ENCODE data around the gene DOCK3.

Gene DOCK3

DNA sequence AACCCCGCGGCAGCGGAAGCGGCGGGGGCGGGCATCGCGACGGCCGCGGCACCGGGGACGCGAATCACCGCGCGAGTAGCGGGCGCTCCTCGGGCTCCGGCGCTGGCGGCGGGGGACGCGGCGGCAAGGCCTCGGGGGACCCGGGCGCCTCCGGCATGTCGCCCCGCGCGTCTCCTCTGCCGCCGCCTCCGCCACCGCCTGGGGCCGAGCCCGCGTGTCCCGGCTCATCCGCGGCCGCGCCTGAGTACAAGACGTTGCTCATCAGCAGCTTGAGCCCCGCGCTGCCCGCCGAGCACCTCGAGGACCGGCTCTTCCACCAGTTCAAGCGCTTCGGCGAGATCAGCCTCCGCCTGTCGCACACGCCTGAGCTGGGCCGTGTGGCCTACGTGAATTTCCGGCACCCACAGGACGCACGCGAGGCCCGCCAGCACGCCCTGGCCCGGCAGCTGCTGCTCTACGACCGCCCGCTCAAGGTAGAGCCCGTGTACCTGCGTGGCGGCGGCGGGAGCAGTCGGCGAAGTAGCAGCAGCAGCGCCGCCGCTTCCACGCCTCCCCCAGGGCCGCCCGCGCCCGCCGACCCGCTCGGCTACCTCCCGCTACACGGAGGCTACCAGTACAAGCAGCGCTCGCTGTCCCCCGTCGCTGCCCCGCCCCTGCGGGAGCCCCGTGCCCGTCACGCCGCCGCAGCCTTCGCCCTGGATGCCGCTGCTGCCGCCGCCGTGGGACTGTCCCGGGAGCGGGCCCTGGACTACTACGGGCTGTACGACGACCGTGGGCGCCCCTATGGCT lies 717.0 kb downstream of the DOCK3 start:
- no peak for DNase-seq

DNA sequence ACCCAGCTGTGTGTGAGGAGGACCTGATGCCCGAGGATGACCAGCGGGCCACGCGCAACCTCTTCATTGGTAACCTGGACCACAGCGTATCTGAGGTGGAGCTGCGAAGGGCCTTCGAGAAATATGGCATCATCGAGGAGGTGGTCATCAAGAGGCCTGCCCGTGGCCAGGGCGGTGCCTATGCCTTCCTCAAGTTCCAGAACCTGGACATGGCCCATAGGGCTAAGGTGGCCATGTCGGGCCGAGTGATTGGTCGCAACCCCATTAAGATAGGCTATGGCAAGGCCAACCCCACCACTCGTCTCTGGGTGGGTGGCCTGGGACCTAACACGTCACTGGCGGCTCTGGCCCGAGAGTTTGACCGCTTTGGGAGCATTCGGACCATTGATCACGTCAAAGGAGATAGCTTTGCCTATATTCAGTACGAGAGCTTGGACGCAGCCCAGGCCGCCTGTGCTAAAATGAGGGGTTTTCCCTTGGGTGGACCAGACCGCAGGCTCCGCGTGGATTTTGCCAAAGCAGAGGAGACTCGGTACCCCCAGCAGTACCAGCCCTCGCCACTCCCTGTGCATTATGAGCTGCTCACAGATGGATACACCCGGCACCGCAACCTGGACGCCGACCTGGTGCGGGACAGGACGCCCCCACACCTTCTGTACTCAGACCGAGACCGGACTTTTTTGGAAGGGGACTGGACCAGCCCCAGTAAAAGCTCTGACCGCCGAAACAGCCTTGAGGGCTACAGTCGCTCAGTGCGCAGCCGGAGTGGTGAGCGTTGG lies 717.8 kb downstream of the DOCK3 start:
- no peak for DNase-seq

DNA sequence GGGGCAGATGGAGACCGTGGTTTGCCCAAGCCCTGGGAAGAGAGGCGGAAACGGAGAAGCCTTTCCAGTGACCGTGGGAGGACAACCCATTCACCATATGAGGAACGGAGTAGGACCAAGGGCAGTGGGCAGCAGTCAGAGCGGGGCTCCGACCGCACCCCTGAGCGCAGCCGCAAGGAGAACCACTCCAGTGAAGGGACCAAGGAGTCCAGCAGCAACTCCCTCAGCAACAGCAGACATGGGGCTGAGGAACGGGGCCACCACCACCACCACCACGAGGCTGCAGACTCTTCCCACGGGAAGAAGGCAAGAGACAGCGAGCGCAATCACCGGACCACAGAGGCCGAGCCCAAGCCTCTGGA lies 718.4 kb downstream of the DOCK3 start:
- DNase-seq, result no peak

DNA sequence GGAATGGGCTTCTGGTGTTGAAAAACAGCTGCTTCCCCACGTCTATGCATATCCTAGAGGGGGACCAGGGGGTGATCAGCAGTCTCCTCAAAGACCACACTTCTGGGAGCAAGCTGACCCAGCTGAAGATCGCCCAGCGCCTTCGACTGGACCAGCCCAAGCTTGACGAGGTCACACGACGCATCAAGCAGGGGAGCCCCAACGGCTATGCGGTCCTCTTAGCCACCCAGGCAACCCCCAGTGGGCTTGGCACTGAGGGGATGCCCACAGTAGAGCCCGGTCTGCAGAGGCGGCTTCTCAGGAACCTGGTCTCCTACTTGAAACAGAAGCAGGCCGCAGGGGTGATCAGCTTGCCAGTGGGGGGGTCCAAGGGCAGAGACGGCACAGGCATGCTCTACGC lies 718.8 kb downstream of the DOCK3 start:
- DNase-seq, result no peak

DNA sequence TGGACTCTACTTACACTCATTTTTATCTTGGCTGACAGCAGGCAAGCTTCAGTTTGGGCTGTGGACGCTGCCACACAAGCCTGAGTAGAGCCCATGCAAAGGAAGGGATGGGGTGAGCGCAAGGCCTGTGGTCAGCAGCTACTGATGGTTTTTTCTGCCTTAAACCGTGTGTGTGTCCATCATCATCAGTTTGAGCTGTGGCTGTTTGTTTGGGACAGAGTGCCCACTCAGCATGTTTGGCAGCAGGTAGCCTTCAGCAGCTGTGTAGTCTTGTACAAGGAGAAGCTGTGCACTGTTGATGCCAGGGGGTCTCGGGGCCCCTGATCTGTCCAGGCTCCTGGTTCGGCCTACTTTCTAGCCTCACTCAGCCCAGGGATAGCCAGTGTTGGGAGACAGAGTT lies 719.8 kb downstream of the DOCK3 start:
- no peak for DNase-seq

DNA sequence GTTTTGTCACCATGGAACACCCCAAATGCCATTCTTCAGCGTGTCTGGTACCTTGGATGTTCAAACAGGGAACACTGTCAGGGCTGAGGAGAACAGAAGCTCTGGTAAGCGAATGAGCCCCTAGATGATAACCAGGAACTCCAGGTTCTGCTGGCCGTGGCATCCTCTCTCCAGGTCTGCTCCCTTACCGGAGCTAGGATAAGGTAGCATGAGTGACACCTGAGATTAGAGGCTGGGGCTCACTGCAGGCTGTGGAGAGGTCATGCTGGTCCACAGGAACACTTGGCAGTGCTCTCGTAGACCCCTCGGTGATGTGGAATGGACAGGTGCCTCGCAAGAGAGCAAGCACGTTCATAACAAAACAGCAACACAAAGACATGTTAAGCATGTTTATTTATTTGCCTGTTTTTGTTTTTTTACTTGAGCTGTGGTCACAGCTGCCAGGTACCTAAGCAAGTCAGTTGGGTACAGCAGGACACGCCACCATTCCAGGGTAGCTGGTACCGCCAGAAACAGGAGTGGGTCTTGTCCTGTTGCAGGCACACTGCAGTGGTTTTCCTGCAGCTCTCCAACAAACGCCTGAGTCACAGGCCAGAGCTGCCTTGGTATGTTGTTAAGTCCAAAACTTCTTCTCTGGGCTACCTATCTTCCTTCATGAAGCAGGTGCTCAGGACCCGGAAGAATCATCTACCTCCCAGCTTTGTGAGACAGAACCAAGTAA lies 720.9 kb downstream of the DOCK3 start:
- DNase-seq, result no peak

DNA sequence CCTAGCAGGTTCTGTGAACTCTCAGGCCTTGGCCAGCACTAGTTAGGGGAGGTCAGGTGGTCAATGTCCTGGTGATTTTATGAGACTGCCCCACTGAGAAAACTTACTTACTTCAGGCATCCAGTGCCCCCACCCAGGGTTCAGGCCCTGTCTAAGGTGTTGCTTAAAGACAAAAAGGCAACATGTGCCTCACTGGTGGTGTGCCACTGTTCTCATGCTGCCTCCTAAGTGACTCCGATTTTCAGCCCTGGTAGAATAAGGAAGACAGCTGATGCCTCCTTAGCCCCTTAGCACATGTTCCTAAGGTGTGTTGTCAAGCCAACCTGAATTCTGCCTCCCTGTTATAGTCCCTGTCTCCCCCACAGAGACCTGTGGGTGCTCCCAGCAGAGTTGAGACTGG lies 721.7 kb downstream of the DOCK3 start:
- no peak for DNase-seq

DNA sequence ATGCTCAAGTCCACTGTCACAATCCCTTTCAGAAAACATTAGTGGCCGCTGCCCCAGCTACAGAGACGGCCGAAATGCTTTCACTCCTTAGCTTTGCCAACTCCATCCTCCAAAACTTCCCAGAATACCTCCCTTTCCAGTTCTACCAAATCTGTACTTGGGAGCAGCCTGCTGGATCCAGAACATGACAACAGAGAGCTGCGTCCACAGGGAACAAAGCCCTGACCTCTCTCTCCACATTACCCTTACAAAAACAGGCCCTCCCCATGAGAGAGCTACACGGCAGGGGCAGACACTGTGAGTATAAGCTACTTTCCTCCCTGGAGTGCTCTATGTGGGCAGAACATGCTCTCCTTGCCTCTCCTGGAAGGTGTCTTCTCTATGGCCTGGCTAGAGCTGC lies 722.7 kb downstream of the DOCK3 start:
- DNase-seq, result no peak

DNA sequence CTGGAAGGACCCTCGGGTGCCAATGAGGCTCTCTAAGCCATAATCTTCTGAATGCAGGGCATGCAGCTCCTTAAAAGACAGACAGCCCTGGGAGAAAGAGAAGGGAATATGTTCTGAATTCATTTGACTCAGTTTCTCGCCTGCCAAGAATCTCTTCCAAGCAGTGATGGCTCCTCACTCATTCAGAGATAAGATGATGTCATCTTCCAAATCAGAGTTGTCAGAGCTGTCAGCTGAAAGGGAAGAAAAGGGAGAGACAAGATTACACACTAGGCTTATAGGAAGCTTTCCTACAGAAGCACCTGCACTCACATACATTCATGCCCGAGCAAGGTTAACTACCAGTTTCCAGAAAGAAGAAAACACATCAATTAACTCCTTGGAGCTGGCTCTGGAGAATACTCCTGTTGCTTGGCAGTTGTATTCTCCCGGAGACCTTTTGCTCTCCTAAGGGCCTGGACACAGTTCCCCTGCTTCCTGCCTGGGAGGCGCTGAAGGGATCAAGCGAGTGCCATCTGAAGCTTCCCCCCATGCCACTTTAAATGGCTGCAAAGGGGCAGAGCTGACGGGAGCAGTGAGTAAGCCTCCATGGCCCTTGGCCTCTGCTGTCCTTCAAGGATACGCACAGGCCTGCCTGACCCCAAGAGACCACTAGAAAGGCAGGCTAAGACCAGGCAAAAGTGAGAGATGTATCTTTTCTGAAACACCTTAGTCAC lies 724.0 kb downstream of the DOCK3 start:
- DNase-seq, result no peak

DNA sequence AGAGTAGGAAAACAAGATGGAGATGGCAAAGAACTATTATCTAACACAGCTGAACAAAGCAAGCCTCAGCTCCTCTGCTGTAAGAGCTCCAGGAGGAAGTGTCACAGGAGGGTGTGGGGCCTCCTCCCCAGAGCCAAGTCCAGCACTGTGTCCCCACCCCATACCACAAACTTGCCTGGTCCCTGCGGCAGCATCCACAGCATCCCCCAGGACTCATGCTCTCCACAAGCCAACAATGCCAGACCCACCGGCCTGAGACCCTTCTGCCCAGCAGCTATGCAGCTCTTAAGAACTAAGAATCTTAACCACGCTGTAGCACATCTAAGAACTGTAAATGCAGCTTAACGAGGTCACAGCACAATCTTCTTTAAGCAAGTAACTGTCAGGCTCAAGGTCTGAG lies 725.4 kb downstream of the DOCK3 start:
- DNase-seq, result no peak

DNA sequence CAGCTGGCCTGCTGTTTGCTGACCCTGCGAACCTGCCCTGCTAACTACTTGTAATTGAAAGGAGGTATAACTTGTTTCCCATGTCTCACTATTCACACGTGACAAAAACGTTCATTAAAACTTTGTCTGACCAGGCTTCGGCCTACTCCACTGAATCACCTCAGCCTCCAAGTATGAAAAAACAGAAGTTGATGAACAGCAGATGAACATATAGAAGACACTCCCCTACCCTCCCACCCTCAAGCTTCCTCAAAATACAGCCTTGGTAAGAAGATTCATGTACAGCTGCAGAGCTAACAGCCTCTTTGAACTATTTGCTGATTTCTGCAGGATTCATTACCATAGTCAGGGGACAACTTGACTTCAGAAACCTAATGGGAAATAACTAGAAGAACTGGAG lies 727.0 kb downstream of the DOCK3 start:
- no peak for DNase-seq

DNA sequence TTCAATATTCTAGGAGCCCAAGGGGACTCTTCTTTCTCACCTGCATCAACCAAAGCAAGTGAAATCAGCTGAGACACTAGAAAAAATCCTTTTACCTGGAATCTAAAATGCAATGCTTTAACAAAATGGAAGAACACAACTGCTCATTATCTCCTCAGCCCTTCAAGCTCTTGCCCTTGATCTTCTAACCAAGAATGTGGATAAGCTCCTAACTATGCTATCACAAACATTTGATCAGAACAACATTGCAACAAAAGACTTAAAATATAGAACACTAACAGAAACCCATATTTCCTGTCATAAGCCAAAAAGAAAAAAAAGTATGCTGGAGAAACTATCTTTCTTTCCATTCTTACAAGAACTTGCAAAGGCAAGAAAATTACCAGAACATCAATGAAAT lies 728.9 kb downstream of the DOCK3 start:
- no peak for DNase-seq

DNA sequence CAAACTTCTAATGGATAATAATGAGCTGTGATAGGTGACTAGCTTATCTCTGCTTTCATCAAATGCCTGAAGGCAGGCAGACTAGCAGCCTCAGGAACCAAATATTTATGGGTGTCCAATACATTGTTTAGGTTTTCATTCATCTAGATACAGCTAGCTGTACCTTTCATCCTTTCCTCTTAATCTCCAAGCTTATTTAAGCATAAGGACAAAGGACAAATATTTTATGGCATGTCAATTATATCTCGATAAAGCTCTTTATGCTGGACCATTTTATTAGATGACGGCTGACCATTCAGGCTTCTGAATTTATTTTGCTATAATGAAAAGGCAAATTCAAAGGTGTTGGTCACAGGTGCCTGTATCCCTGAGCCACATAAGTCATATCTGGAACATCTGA lies 733.3 kb downstream of the DOCK3 start:
- no peak for DNase-seq

DNA sequence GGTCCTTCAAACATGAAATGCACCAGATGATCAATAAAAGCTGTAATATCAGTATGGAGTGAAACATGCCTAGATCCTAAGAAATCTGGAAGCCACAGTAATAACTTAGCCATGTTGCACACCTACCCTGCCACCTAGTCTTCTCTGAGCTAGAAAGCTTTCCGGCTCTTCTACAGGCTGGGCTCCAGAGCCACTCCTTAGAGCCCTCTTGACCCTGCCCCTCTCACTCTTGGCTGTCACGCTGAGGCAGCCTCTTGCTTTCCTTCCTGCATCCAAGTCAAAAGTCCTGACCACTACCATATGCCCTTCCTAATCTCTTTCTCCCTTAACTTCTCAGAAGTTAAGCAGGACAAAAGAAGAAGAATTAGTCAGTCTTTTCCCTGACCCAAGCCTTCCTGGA lies 734.1 kb downstream of the DOCK3 start:
- DNase-seq, result no peak

DNA sequence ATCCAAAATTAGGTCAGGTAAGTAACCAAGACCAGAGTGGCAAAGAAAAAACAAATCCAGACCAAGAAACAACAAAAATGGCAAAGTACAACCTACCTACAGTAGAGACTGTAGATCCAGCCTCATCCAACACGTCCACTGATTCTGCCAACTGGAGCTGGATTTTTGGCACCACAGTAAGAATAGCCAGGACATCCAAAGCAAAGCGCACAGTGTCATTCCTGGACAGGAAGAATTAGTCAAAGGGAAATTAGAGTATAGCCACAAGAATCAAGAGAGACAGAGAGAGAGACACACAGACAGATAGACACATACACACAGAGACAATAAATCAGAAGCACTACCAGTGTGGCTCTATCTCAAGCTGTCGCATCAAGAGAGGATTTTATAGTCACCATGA lies 747.5 kb downstream of the DOCK3 start:
- DNase-seq, result no peak

DNA sequence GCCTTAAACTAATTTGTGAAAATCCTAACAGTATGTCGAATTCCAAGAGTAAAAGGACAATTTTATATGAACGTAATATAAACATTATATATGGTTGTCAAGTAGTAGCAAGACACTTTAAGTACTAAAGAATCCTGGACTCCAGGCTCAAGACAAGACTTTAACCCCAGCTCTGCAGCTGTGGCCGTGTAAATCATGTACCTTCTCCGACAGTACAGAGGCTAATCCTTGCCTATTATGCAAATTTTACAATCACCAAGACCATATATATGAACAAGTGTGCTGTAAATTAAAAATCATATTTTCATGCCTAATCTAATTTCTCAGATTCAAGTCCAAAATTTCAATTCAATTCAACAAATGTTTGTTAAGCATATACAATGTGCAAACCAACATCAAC lies 752.2 kb downstream of the DOCK3 start:
- DNase-seq, result no peak

DNA sequence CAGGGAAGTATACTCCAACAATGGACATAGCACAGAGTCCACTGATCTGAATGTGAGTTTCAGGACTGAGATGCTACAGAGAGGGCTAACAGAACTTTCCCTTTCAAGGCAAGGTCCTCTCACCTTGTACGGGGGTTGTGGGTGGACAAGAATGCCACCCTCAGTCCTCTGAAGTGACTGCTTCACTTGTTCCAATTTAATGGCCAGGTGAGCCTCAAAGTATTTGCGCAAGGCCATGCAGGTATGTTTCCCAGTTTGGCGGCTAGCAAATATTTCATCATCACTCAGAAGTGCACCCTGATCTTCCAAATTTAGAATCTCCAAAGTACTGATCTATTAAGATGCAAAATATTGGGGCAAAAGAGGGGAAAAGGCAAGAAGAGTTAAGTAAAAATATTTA lies 754.4 kb downstream of the DOCK3 start:
- no peak for DNase-seq
